Body of pancreas (tissue), 4 donors: ENCODE results near the gene PRR18.

Source experiments
- POLR2A ChIP-seq, 3 donors: fragments of 450-650 bp; IDR thresholded peaks; one replicate each; pipeline ENCODE4 v1.6.1; 2016; ENCODE audit warnings: antibody characterized with exemption in 3 of 3, mild to moderate bottlenecking in 2 of 3
- TF ChIP-seq, protein P1 (sequence below), 7 experiments: fragments of 450-650 bp in 4 of 7; fragments of 200-600 bp in 3 of 7; sonication (generic) in 3 of 7; IDR thresholded peaks; one replicate each; pipeline ENCODE4 v1.5.1; 2016 to 2019; ENCODE audit warnings: antibody characterized with exemption in 7 of 7

DNA sequence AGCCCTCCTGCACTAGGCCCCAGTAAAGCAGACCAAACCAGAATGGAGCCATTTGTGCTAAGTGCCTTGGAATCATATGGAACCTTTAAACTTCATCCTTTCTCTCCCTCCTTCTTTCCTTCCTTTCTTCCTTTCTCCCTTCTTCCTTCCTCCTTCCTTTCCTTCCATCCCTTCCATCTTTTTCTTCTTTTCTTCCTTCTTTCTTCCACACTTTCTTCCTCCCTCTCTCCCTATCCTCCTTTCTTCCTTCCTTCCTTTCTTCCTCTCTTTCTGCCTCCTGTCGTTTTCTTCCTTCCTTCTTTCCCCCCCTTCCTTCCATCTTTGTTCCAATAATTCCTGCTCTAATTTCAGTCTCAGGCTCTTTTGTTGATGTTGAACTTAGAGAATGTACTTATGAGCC, 45.3 kb upstream of the PRR18 start:
- TF ChIP-seq, protein P1, sequence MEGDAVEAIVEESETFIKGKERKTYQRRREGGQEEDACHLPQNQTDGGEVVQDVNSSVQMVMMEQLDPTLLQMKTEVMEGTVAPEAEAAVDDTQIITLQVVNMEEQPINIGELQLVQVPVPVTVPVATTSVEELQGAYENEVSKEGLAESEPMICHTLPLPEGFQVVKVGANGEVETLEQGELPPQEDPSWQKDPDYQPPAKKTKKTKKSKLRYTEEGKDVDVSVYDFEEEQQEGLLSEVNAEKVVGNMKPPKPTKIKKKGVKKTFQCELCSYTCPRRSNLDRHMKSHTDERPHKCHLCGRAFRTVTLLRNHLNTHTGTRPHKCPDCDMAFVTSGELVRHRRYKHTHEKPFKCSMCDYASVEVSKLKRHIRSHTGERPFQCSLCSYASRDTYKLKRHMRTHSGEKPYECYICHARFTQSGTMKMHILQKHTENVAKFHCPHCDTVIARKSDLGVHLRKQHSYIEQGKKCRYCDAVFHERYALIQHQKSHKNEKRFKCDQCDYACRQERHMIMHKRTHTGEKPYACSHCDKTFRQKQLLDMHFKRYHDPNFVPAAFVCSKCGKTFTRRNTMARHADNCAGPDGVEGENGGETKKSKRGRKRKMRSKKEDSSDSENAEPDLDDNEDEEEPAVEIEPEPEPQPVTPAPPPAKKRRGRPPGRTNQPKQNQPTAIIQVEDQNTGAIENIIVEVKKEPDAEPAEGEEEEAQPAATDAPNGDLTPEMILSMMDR (IDR thresholded peaks at IDR 0.05), result no peak
- no peak for TF ChIP-seq POLR2A (IDR thresholded peaks at IDR 0.05)
